Measurements from ENCODE around the gene CAMSAP1.
"Not testable (repeated sequence)": the region's sequence is repeated elsewhere in the genome, so short reads cannot be mapped to it uniquely, and the experiment has no call there.

The CAMSAP1 gene

GRCh38 chr9:135907431-135908092 is at the start of gene CAMSAP1:
TSS of gene CAMSAP1 (minus strand) at chr9:135907546. CDS start at chr9:135907159, 387 bp downstream.
- DNase-seq = peak; percentile 86

- DNase-seq = no peak
These were observed 49.4 kb upstream of the CAMSAP1 start for GRCh38 chr9:135956802-135957174.

- DNase-seq = no peak
These were observed 48.8 kb upstream of the CAMSAP1 start for GRCh38 chr9:135955934-135956801.

- DNase-seq = no peak
These were observed 45.4 kb upstream of the CAMSAP1 start for GRCh38 chr9:135952664-135953206.

GRCh38 chr9:135951889-135952663 is 44.7 kb upstream of the CAMSAP1 start:
- peak; percentile 83 for DNase-seq

DNA sequence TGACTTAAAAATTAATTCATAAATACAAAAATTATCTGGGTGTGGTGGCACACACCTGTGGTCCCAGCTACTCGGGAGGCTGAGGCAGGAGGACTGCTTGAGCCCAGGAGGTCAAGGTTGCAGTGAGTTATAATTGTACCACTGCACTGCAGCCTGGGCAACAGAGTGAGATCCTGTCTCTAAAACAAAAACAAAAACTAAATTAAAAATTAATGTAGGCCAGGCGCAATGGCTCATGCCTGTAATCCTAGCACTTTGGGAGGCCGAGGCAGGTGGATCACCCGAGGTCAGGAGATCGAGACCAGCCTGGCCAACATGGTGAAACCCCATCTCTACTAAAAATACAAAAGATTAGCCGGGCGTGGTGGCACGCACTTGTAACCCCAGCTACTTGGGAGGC is 44.0 kb upstream of the CAMSAP1 start:
- not testable (repeated sequence) for DNase-seq

DNA sequence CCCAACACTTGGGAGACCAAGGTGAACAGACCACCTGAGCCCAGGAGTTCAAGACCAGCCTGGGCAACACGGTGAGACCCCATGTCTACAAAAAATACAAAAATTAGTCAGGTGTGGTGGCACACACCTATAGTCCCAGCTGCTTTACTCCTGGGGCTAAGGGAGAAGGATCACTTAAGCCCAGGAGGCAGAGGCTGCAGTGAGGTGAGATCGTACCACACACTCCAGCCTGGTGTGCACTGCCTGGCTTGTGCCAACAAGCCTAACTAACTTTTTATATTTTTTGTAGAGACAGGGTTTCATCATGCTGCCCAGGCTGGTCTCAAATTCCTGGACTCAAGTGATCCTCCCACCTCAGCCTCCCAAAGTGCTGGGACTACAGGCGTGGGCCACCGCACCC is 43.5 kb upstream of the CAMSAP1 start:
- DNase-seq = not testable (repeated sequence)

GRCh38 chr9:135950135-135950682 is 42.9 kb upstream of the CAMSAP1 start:
- no peak for DNase-seq

GRCh38 chr9:135949501-135950134 is 42.3 kb upstream of the CAMSAP1 start:
- no peak for DNase-seq

GRCh38 chr9:135948968-135949367 is 41.6 kb upstream of the CAMSAP1 start:
- no peak for DNase-seq

GRCh38 chr9:135948446-135948845 is 41.1 kb upstream of the CAMSAP1 start:
- DNase-seq = no peak

- no peak for DNase-seq
These were observed 40.2 kb upstream of the CAMSAP1 start for GRCh38 chr9:135947582-135947981.

- DNase-seq = not testable (repeated sequence)
These were observed 39.8 kb upstream of the CAMSAP1 start for GRCh38 chr9:135947105-135947504.

GRCh38 chr9:135946392-135946994 is 39.1 kb upstream of the CAMSAP1 start:
- DNase-seq = no peak

DNA sequence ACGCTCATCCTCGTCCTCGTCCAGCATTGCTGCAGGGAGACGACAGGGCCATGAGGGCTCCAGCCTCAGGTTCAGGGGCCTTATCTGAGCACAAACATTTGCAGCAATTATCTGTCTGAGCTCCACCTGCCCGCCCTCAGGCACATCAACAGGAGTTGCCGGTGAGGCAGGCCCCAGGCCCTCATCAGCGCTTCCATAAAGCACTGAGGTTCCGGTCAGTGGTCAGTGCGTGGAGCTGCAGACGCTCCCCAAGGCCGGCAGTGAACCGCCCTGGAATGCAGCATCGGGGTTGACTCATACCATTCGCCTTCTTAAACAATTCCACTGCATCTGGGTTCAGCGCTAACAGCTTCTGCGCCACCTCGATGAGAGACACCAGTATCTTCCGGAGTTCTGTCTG is 38.6 kb upstream of the CAMSAP1 start:
- no peak for DNase-seq

GRCh38 chr9:135944444-135945252 is 37.3 kb upstream of the CAMSAP1 start:
- no peak for DNase-seq

DNA sequence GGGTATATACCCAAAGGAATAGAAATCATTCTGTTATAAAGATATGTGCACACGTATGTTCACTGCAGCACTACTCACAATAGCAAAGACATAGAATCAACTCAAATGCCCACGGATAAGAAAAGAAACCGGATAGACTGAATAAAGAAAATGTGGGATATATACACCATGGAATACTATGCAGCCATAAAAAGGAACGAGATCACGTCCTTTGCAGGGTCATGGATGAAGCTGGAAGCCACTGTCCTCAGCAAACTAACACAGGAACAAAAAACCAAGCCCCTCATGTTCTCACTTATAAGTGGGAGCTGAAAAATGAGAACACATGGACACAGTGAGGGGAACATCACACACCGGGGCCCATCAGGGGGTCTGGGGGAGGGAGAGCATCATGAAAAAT is 36.3 kb upstream of the CAMSAP1 start:
- not testable (repeated sequence) for DNase-seq

DNA sequence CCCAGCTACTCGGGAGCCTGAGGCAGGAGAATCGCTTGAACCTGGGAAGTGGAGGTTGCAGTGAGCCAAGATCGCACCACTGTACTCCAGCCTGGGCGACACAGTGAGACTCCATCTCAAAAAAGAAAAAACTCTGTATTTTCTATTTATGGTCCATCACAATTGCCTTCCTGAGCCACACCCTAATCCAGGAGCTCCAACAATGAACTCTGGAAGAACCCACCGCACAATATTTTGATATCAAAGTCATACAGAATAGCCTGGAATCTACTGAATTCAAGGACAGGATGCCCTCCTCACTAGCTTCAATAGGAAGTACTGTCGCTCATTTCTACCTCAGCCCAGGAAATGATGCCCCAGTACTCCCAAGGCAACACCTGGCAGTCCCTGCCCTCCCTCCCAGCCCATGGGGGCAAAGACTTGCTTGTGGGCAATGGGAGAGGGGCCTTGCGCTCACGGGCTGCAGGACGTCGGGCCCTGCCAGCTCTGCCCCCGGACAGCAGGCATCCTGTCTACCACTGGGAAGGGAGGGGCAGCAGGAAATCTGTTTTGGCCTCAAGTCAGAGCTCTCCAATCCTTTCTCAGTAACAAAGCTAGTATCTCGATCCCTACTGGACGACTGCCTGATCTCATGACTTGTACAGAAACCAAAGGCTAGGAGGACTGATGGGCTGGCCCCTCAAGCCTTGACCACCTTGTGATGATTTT is 34.1 kb upstream of the CAMSAP1 start:
- DNase-seq = no peak

DNA sequence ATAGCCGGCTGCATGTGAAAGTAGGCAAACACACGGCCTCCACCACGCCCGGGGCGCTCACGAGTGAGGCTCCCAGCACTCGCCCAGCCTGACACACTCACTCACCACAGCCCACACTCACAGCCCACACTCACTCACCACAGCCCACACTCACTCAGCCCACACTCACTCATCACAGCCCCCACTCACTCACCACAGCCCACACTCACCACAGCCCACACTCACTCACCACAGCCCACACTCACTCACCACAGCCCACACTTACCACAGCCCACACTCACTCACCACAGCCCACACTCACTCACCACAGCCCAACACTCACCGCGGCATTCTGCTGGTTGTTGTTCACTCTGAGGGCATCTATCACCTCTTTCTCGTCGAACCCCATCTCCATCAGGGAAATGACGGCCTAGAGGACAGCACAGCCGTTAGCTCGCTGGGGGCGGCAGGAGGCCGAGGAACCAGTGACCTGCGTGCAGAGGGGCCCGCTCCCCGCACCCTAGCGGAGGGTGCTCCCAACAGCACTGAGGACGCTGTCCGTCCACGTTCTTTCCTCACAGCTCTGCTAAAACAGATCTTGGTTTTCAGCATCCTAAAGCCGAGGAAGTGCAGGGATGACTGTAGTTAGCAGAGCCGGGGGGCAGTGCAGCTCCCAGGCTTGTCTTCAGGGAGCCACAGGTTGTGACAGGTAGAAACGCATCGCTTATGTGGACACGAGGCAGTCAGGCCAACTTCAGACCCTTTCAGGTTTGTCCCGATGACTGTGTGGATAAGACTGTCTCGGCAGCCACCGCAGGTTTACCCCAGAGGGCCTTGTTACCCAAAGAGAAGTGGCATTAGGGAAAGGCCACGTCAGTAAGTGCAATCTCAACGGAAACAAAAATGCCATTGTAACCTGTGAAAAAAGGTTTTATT is 32.3 kb upstream of the CAMSAP1 start:
- no peak for DNase-seq

Measured in NCI-H1105 treated with DMSO at 0.1 percent for 48 hours (cell line).